ENCODE results near the gene CD22. TPM values are rescaled to one million over a fixed set of nuclear protein-coding genes. Genes with fewer than 3 reads are reported as not detected.
A peak's percentile ranks its signal among the peaks of the same experiment; 100 is the strongest.

The CD22 gene
- total RNA-seq, 1 donor = not detected

DNA sequence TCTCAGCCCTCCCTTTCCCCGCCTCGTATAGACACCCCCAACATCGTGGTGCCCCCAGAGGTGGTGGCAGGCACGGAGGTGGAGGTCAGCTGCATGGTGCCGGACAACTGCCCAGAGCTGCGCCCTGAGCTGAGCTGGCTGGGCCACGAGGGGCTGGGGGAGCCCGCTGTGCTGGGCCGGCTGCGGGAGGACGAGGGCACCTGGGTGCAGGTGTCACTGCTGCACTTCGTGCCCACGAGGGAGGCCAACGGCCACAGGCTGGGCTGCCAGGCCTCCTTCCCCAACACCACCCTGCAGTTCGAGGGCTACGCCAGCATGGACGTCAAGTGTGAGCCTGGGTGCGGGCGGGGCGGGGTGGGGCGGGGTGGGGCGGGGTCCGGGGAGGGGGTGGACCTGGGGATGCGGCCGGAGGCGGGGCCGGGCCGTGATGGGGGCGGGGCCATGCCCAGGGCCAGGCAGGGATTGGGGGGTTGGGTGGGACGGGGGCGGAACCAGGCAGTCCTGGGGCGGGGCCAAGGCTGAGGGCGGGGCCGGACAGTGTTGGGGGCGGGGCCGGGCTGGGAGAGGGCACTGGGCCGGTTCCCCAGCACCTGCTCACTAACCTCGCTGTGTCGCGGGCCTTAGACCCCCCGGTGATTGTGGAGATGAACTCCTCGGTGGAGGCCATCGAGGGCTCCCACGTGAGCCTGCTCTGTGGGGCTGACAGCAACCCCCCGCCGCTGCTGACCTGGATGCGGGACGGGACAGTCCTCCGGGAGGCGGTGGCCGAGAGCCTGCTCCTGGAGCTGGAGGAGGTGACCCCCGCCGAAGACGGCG lies 29.3 kb upstream of the CD22 start:
- Histone ChIP-seq H3K4me2 (ENCODE audit: insufficient read depth, low read length) (no peak overlapping the region), H3K4me1 (ENCODE audit: insufficient read depth, low read length) (no peaks in the 10 kb centered on the region), H3K27me3 (ENCODE audit: insufficient read depth, low read length) (peaks cover under 1% of the 10 kb centered on the region), H3K4me3 (ENCODE audit: insufficient read depth, low read length) (no peak overlapping the region), H3K27ac (ENCODE audit: low read depth, low read length) (no peak overlapping the region), H4K20me1 (ENCODE audit: insufficient read depth, low read length) (no peaks in the 10 kb centered on the region), H2AFZ (ENCODE audit: low read length) (no peak overlapping the region), H3K79me2 (ENCODE audit: insufficient read depth, low read length) (no peaks in the 10 kb centered on the region), H3K9me3 (ENCODE audit: low read depth, low read length) (no peaks in the 10 kb centered on the region), H3K36me3 (ENCODE audit: insufficient read depth, low read length) (no peaks in the 10 kb centered on the region)
- peak; percentile 60 for DNase-seq (ENCODE audit: insufficient read length, low spot score, missing footprints)
- TF ChIP-seq, protein P1, sequence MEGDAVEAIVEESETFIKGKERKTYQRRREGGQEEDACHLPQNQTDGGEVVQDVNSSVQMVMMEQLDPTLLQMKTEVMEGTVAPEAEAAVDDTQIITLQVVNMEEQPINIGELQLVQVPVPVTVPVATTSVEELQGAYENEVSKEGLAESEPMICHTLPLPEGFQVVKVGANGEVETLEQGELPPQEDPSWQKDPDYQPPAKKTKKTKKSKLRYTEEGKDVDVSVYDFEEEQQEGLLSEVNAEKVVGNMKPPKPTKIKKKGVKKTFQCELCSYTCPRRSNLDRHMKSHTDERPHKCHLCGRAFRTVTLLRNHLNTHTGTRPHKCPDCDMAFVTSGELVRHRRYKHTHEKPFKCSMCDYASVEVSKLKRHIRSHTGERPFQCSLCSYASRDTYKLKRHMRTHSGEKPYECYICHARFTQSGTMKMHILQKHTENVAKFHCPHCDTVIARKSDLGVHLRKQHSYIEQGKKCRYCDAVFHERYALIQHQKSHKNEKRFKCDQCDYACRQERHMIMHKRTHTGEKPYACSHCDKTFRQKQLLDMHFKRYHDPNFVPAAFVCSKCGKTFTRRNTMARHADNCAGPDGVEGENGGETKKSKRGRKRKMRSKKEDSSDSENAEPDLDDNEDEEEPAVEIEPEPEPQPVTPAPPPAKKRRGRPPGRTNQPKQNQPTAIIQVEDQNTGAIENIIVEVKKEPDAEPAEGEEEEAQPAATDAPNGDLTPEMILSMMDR (IDR thresholded peaks at IDR 0.05; ENCODE audit: extremely low read depth, low read depth, low read length) = no peak

DNA sequence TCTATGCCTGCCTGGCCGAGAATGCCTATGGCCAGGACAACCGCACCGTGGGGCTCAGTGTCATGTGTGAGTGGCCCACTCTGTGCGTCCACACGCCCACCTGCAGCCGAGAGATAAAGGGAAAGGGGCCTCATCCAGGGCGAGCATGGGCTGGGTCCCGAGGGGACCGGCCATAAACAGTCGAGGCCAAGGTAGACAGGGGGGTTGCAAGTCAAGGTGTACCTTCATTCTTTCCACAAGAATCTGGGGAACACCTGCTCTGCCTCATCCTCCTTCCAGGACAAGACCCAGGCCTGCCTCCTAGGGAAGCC lies 28.7 kb upstream of the CD22 start:
- Histone ChIP-seq H3K79me2 (ENCODE audit: insufficient read depth, low read length) (no peaks in the 10 kb centered on the region), H3K9me3 (ENCODE audit: low read depth, low read length) (no peaks in the 10 kb centered on the region), H4K20me1 (ENCODE audit: insufficient read depth, low read length) (no peaks in the 10 kb centered on the region), H3K27me3 (ENCODE audit: insufficient read depth, low read length) (no peaks in the 10 kb centered on the region), H3K27ac (ENCODE audit: low read depth, low read length) (no peak overlapping the region), H2AFZ (ENCODE audit: low read length) (no peak overlapping the region), H3K36me3 (ENCODE audit: insufficient read depth, low read length) (no peaks in the 10 kb centered on the region), H3K4me3 (ENCODE audit: insufficient read depth, low read length) (no peak overlapping the region), H3K4me1 (ENCODE audit: insufficient read depth, low read length) (no peaks in the 10 kb centered on the region), H3K4me2 (ENCODE audit: insufficient read depth, low read length) (no peak overlapping the region)
- TF ChIP-seq, protein P1 (IDR thresholded peaks at IDR 0.05; ENCODE audit: extremely low read depth, low read depth, low read length) = no peak
- DNase-seq (ENCODE audit: insufficient read length, low spot score, missing footprints) = peak; percentile 35

DNA sequence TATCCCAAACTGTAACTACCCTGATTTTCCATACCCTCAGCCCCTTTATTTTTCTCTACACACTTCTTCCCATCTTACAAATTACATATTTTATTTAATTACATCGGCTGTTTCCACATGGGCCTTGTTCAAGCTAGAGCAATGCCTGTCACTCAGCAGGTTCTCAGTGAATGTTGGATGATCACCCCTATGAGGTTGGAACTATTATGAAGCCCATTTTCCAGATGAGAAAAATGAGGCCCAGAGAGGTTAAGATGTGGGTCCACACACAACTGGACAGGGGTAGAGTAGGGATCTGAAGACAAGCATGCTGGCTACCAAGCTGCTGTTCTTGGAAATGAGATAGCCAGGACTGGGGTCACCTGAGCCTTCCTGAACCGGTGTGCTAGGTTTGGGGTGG lies 27.0 kb upstream of the CD22 start:
- no peak overlapping the region for H3K4me2 ChIP-seq (ENCODE audit: insufficient read depth, low read length)
- H3K27me3 ChIP-seq (ENCODE audit: insufficient read depth, low read length) = no peaks in the 10 kb centered on the region
- no peaks in the 10 kb centered on the region for H4K20me1 ChIP-seq (ENCODE audit: insufficient read depth, low read length)
- no peak for DNase-seq (ENCODE audit: insufficient read length, low spot score, missing footprints)
- no peak overlapping the region for H2AFZ ChIP-seq (ENCODE audit: low read length)
- H3K27ac ChIP-seq (ENCODE audit: low read depth, low read length) = no peak overlapping the region
- H3K4me1 ChIP-seq (ENCODE audit: insufficient read depth, low read length) = no peaks in the 10 kb centered on the region
- TF ChIP-seq, protein P1 (IDR thresholded peaks at IDR 0.05; ENCODE audit: extremely low read depth, low read depth, low read length) = no peak
- no peak overlapping the region for H3K4me3 ChIP-seq (ENCODE audit: insufficient read depth, low read length)
- H3K36me3 ChIP-seq (ENCODE audit: insufficient read depth, low read length) = no peaks in the 10 kb centered on the region
- H3K9me3 ChIP-seq (ENCODE audit: low read depth, low read length) = no peaks in the 10 kb centered on the region
- H3K79me2 ChIP-seq (ENCODE audit: insufficient read depth, low read length) = no peaks in the 10 kb centered on the region

DNA sequence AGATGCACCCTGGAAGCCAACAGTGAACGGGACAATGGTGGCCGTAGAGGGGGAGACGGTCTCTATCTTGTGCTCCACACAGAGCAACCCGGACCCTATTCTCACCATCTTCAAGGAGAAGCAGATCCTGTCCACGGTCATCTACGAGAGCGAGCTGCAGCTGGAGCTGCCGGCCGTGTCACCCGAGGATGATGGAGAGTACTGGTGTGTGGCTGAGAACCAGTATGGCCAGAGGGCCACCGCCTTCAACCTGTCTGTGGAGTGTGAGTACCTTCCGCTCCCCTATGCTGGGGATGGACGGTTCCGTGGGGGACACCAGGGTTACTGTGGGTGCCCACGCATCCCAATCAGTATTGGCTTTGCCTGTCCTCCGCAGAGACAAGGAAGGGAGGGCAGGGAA lies 26.5 kb upstream of the CD22 start:
- H3K79me2 ChIP-seq (ENCODE audit: insufficient read depth, low read length) = no peaks in the 10 kb centered on the region

More for the DNA sequence above, 26.5 kb upstream of the CD22 start:
- H3K4me3 ChIP-seq (ENCODE audit: insufficient read depth, low read length) = no peak overlapping the region
- H2AFZ ChIP-seq (ENCODE audit: low read length) = no peak overlapping the region
- DNase-seq (ENCODE audit: insufficient read length, low spot score, missing footprints) = peak; percentile 75
- no peaks in the 10 kb centered on the region for H4K20me1 ChIP-seq (ENCODE audit: insufficient read depth, low read length)
- H3K4me2 ChIP-seq (ENCODE audit: insufficient read depth, low read length) = no peak overlapping the region
- no peaks in the 10 kb centered on the region for H3K36me3 ChIP-seq (ENCODE audit: insufficient read depth, low read length)
- H3K9me3 ChIP-seq (ENCODE audit: low read depth, low read length) = no peaks in the 10 kb centered on the region
- TF ChIP-seq, protein P1 (IDR thresholded peaks at IDR 0.05; ENCODE audit: extremely low read depth, low read depth, low read length) = no peak
- H3K27ac ChIP-seq (ENCODE audit: low read depth, low read length) = no peak overlapping the region
- no peaks in the 10 kb centered on the region for H3K4me1 ChIP-seq (ENCODE audit: insufficient read depth, low read length)
- no peaks in the 10 kb centered on the region for H3K27me3 ChIP-seq (ENCODE audit: insufficient read depth, low read length)
